GM21825 (cell line): ENCODE results near the gene MIEN1.
"Not testable (repeated sequence)": the region's sequence is repeated elsewhere in the genome, so short reads cannot be mapped to it uniquely, and the experiment has no call there.

Experiments
- ATAC-seq: cut with Tn5 transposase; IDR thresholded peaks from one replicate; pipeline ENCODE4 v1.9.1; 2021; ENCODE audit warnings: mild to moderate bottlenecking, moderate library complexity; ENCODE audit not compliant: unreplicated experiment

The MIEN1 gene

GRCh38 chr17:39719563-39720355 lies 10.6 kb downstream of the MIEN1 start:
- ATAC-seq = no peak

GRCh38 chr17:39717660-39718059 lies 12.7 kb downstream of the MIEN1 start:
- ATAC-seq = no peak

DNA sequence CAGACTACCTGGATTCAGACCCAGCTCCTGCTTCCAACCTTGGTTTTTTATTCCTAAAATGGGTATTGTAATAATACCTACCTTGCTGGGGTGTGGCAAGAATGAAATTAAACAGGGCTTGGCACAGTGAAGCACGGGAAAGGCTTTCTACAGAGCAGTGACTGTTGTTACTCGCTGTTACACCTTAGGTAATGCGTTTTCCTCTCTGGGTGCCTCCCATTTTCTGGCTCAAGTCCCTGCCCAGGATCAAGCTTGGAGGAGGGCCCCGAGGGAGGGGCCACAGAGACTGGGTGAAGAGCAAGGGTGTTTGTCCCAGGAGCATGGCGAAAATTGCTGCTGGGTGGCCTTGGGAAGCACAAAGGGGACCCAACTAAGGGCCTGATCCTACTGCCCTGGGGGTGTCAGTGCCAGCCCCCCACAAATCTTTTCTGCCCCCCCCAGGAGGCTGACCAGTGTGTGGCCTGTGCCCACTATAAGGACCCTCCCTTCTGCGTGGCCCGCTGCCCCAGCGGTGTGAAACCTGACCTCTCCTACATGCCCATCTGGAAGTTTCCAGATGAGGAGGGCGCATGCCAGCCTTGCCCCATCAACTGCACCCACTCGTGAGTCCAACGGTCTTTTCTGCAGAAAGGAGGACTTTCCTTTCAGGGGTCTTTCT lies 13.3 kb downstream of the MIEN1 start:
- ATAC-seq = no peak

- ATAC-seq = no peak
Measured at GRCh38 chr17:39716073-39716818, 14.1 kb downstream of the MIEN1 start.

- no peak for ATAC-seq
Measured at GRCh38 chr17:39715375-39716072, 14.8 kb downstream of the MIEN1 start.

- no peak for ATAC-seq
Measured at GRCh38 chr17:39714234-39714633, 16.1 kb downstream of the MIEN1 start.

DNA sequence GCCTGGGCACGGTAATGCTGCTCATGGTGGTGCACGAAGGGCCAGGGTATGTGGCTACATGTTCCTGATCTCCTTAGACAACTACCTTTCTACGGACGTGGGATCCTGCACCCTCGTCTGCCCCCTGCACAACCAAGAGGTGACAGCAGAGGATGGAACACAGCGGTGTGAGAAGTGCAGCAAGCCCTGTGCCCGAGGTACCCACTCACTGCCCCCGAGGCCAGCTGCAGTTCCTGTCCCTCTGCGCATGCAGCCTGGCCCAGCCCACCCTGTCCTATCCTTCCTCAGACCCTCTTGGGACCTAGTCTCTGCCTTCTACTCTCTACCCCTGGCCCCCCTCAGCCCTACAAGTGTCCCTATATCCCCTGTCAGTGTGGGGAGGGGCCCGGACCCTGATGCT lies 18.5 kb downstream of the MIEN1 start:
- ATAC-seq = no peak

- ATAC-seq = not testable (repeated sequence)
Measured at GRCh38 chr17:39711071-39711470, 19.3 kb downstream of the MIEN1 start.

GRCh38 chr17:39709998-39710964 lies 20.1 kb downstream of the MIEN1 start:
- ATAC-seq = no peak

DNA sequence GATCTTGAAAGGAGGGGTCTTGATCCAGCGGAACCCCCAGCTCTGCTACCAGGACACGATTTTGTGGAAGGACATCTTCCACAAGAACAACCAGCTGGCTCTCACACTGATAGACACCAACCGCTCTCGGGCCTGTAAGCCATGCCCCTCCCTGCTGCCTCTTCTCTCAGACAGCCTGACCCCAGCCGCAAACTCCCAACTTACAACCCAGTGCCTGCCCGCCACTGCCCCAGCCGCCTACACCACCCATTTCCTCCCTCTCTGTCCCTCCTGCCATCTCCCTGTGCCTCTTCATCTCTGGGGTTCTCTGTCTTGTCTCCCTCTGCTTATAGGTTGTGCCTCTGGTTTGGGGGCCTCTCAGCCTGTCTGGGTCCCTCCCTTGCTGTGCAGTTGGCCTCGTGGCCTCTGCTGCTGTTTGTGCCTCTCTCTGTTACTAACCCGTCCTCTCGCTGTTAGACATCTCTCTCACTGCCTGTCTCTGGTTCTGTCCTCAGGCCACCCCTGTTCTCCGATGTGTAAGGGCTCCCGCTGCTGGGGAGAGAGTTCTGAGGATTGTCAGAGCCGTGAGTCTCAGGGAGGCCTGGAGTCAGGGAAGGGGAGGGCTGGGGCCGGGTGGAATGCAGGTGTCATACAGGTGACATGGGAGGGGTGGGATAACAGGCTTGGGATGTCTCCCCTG lies 20.9 kb downstream of the MIEN1 start:
- no peak for ATAC-seq

- no peak for ATAC-seq
Measured at GRCh38 chr17:39706921-39707337, 23.4 kb downstream of the MIEN1 start.

- ATAC-seq = no peak
Measured at GRCh38 chr17:39706383-39706782, 23.9 kb downstream of the MIEN1 start.

DNA sequence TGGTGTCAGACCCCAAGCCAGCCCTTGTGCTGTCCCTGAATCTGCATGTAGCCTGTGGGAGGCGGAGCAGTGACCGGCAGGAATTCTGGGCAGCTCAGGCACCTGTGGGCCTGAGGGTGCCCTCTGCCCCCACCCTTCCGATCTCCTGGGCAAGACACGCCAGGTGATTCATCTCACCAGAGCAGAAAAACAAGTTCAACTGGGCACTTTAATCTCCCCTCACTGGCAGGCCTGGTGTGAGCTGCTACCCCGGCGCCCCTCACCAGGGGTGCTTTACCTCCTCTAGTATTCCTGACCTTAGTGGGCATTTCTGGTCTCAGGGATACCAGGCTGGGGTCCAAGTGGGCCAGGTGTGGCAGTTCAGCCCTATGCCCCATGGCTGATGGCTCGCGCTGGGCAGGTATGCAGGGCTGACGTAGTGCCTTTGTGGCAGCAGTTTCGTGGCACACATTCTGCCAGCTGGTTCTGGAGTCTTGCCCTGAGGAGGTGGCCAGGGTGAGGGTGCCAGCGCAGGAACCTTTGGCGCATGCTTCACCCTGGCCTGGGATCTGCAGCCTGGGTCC lies 24.5 kb downstream of the MIEN1 start:
- ATAC-seq = no peak

- ATAC-seq = no peak
Measured at GRCh38 chr17:39704821-39705551, 25.3 kb downstream of the MIEN1 start.

DNA sequence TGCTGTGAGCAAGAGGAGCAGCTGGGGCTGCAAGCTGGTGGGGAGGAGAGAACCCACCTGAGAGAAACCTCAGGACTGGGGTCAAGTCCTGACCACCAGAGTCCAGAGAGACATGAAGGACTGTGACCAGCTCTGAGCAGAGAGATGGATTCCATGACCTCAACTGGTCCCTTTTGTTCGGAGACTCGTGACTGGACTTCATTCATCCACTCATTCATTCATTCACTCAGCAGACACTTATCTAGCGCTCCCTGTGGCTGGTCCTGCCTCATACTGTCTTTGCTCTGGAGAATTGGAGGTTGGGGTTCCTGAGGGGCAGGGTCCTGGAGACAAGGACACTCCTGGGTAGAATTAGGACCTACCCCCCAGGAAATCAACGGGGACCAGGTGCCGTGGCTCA lies 26.4 kb downstream of the MIEN1 start:
- no peak for ATAC-seq

DNA sequence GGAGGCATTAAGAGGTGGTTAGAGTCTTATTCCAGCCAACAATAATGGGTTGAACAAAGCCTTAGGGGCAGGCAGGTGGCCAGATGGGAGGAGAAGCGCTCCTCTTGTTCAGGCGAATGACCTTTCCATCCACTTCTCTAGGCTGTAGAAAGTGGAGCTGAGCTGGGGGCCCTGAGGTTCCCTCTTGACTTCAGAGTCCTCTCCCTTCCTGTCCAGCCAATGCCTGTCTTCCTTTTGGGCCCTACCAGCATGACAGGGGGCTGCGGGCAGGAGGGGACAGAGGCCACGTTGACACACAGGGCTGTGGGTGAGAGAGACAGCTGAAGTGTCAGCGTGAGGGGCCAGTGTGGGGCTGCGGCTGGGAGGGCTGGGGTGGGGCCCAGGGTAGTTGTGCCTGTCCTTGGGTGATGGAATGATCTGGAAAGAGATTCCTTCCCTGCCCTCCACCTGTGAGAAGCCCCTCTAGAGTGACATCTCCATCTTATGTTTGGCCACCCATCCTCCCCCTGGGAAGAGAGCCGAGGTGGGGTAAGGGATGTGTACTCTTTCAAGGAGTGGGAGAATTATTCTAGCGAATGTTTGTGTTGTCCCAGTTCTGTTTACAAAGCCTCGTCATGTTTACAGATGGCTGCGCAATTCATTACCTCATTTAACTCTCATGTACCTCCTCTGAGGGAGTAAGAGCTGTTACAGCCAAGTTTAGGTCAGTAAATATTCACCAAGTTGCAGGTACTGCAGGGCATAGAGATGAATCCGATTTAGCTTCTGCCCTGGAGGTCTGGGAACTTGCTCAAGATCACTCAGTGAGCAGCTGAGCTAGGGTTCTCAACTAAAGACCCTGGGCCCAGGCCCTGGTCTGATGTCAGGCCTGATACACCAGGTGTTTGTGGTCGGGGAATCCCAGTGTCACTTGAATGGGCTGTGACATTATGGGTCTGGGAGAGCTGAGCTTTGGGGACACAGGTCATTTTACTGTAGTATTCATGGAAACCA lies 27.1 kb downstream of the MIEN1 start:
- ATAC-seq = no peak

GRCh38 chr17:39701784-39702422 lies 28.4 kb downstream of the MIEN1 start:
- no peak for ATAC-seq
